ENCODE results near the gene FARP2.
"Not testable (repeated sequence)": the region's sequence is repeated elsewhere in the genome, so short reads cannot be mapped to it uniquely, and the experiment has no call there.

The FARP2 gene

DNA sequence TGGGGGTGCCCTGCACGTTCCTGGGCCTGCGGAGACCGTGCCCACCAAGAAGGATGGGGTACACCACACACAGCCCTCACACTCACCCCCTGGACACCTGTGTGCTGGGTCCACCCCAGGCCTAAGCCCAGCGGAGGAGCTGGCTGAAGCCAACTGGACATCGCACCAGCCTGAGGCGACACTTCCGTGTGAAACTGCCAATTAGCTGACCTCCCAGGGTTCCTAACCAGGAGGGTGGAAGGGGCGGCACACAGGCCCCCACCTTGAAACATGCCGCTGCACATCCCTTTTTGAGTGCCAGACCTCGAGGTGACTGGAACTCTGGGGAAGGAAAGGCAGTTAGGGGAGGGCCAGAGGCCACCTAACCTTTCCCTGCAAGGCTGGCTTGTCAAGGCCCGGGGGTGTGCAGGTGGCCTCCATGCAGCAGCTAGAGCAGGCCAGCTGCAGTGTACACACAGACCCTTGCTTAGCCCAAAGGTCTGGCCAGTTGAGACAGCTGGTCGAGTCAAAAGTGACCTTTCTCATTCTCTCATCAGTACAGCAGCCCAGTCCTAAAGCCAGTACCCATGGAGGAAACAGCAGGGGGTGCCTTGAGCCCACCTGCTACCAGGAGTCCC lies 147.8 kb downstream of the FARP2 start:
- no peak for DNase-seq (ENCODE audit: low read depth in 2 of 2)

- no peak for DNase-seq (ENCODE audit: low read depth in 2 of 2)
Measured at GRCh38 chr2:241505086-241505780, 149.1 kb downstream of the FARP2 start.

DNA sequence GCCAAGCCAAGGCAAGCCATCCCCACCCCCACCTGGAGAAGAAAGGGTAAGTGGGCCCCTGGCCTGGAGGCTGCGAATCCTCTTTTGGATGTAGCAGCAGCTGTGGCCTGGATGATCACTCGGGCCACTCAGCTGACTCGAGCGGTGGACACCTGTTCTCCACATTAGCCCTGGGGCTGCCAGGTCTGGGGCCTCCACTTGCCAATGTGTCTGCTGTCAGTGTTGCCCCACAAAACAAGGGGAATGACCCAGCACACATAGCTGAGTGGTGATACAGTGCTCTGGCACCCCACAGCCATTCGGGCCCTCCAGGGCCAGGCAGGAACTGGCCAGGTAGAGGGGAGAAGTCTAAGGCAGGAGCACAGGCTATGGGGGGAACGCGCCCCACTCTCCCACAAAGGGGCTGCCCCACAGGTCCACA lies 149.7 kb downstream of the FARP2 start:
- DNase-seq (ENCODE audit: low read depth in 2 of 2): no peak

DNA sequence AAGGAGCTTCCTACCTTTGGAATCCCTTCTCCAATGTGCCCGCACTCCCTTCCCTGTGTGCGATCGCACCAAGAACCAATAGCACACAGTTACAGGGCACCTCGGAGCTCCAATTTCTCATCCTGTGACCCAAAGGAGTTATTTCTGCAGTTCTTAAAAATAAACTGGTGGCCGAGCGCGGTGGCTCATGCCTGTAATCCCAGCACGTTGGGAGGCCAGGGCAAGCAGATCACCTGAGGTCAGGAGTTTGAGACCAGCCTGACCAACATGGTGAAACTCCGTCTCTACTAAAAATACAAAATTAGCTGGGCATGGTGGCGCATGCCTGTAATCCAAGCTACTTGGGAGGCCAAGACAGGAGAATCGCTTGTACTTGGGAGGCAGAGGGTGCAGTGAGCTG lies 150.2 kb downstream of the FARP2 start:
- not testable (repeated sequence) for DNase-seq (ENCODE audit: low read depth in 2 of 2)

- DNase-seq (ENCODE audit: low read depth in 2 of 2): no peak
Measured at GRCh38 chr2:241506793-241507429, 150.8 kb downstream of the FARP2 start.

DNA sequence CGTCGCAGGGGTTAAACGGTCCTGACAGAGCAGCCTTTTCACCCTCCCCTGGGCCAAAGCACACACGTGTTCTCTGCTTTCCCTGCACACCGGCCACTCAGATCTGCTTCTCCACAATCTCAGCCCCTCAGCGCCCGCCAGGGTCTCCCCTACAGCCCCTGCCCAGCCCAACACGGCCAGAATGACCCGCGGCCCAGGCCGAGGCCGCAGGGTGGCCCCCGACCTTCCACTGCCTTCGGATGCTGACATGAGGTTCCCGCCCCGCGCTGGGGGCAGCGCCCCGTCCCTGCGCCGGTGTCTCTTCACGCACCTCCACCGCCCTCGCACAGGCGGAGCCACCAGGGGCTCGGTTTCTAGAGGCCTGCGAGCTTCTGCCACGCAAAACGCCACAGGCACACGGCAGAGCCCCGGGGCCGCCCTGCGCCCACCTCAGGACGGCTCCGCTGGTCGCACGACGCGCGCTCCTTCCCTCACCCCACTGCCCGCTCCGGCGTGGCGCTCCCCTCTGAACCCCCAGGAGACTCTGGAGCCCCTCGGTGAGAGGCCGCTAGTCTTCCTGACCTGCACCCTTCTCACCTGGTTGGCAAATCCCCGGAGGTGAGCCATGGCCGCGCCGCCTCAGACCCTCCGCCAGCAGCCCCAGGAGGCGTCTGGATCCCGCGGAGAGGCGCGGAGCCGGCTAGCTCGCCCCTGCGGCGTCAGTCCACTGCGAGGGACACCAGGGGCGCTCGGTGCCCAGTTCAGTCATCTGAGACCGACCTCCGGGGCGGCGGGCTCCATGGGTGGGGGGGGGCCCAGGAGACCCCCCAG lies 151.6 kb downstream of the FARP2 start:
- peak in 1 of 2 donors; percentile 17 for DNase-seq (ENCODE audit: low read depth in 2 of 2)

- DNase-seq (ENCODE audit: low read depth in 2 of 2): peak; percentile 97
Measured at GRCh38 chr2:241508240-241509154, 152.4 kb downstream of the FARP2 start, which contains the start of gene STK25. Gene STK25, minus strand, starts transcription at chr2:241508584. Its CDS starts 549 bp downstream, at chr2:241508035.

DNA sequence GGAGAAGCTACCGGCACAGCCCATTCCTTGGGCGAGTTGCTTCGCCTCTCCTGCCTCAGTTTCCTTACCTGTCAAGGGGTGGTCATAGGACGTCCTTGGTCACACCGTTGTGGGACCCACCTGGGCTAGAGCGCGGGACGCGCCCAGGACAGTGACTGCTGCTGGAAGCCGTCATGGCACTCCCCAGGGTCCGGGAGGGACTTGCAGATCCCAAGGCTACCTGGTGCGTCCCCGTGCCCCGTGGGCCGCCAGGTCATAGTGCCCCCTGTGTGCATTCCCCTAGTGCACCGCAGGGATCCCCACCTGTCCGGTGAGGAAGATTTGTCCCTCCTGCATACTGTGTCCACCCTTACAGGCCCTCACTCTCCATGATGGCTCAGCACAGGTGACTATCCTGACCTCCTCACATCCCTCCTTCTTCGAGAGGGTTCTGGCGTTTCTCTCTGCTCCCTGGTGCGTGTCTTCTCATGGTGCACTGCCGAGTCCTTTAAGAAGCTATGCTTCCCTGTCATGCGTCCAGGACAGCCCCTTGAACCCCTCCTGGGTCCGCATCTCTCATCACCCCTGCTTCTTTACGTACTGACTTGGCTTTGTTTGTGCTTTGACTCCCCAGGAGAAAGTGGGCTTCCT lies 153.2 kb downstream of the FARP2 start:
- DNase-seq (ENCODE audit: low read depth in 2 of 2): no peak

DNA sequence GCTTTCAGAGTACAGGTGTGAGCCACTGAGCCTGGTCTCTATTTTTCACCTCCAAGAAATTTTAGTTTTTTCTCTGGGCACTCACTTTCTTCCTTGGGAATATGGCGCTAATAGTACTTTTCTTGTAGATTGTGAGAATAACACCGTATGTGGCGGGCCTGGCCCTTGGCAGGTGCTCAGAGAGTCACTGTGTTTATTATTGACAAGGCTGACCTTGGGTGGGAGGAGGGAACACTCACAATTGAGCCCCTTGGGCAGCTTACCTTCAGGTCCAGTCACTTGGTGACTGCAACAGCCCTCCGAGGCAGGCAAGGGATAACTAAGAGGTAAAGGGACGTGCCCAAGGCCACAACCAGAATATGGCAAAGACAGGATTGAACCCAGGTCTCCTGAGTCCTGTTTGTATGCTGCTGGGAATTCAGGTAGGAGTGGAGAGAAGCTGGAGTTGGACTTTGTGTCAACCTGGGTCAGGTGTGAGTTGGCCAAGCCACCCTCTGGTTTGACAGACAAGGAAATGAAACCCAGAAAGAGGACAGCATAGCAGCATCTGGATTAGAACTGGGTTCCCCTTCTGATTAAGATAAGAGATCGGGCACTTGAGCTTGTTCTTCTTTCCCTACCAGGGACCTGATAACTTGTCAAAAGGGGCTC lies 155.1 kb downstream of the FARP2 start:
- DNase-seq (ENCODE audit: low read depth in 2 of 2): no peak

GRCh38 chr2:241514553-241514952 lies 158.5 kb downstream of the FARP2 start:
- DNase-seq (ENCODE audit: low read depth in 2 of 2): no peak

GRCh38 chr2:241514986-241515737 lies 159.1 kb downstream of the FARP2 start:
- DNase-seq (ENCODE audit: low read depth in 2 of 2): no peak

- DNase-seq (ENCODE audit: low read depth in 2 of 2): no peak
Measured at GRCh38 chr2:241516520-241516965, 160.5 kb downstream of the FARP2 start.

DNA sequence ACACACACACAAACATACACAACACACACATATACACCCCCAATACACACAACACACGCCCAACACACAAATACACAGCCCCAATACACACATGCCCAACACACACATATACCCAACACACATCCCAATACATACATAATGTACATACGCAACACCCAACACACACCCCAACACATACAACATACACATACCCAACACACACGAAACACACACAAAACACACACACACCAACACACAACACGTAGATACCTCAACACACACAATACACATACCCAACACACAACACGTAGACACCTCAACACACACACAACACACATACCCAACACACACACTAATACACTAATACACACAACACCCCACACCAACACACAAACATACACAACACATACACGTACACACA lies 161.2 kb downstream of the FARP2 start:
- DNase-seq (ENCODE audit: low read depth in 2 of 2): no peak

- no peak for DNase-seq (ENCODE audit: low read depth in 2 of 2)
Measured at GRCh38 chr2:241519669-241520068, 163.6 kb downstream of the FARP2 start.

DNA sequence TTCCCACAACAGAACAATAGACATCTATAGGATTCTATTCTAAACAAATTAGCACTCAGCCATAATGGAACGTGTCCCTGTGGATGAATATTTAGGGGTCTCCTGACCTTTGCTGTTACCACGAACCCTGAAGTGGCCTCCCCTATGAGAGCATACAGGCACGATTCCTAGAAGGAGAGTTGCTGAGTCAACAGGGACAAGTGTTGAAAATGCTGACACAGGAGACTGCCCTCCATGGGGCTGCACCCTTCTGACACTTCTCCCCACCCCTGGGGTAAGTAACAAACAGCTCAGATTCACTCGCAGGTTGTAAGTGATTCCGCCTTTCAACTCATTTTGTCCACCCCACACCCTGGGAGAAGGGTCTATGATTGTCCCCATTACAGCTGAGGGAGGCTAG lies 166.4 kb downstream of the FARP2 start:
- no peak for DNase-seq (ENCODE audit: low read depth in 2 of 2)

DNA sequence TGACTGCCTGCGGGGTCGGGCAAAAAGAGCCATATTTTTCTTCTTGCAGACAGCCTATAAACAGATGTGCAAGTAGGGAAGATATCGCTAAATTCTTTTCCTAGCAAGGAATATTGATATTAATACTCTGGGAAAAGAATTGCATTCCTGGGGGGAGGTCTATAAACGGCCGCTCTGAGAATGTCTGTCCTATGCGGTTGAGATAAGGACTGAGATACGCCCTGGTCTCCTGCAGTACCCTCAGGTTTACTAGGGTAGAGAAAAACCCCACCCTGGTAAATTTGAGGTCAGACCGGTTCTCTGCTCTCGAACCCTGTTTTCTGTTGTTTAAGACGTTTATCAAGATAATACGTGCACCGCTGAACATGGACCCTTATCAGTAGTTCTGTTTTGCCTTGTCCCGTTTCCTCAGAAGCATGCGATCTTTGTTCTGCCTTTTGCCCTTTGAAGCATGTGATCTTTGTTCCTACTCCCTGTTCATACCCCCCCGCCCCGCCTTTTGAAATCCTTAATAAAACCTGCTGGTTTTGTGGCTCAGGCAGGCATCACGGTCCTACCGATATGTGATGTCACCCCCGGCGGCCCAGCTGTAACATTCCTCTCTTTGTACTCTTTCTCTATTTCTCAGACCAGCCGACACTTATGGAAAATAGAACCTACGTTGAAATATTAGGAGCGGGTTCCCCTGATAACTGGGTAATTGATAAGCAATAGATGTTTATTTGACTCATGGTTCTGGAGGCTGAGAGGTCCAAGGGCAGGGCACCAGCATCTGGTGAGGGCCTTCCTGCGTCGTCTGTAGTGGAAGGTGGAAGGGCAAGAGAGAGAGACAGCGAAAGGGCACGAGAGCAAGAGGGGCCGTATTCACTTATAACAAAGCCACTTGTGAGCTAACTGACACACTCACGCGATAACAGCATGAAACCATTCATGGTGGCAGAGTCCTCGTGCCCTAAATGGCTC lies 170.0 kb downstream of the FARP2 start:
- not testable (repeated sequence) for DNase-seq (ENCODE audit: low read depth in 2 of 2)

DNA sequence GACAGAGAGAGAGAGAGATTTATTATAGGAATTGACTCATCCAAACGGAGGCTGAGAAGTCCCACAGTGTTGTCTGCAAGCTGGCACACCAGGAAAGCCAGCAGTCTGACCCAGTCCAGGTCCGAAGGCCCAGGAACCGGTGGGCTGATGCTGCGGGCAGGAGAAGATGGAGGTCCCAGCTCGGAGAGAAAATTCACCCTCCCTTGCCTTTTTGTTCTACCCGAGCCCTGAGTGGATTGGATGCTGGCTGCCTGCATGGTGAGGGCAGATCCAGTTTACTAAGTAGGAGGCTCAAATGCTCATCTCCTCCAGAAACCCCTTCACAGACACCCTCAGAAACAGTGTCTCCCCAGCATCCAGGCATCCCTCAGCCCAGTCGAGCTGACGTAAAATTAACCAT lies 174.5 kb downstream of the FARP2 start:
- DNase-seq (ENCODE audit: low read depth in 2 of 2): no peak

GRCh38 chr2:241531161-241531722 lies 175.2 kb downstream of the FARP2 start:
- no peak for DNase-seq (ENCODE audit: low read depth in 2 of 2)
